Endothelial cell of umbilical vein (primary cell): ENCODE results near the gene RPL22L1. TPM values are rescaled to one million over a fixed set of nuclear protein-coding genes. Genes with fewer than 3 reads are reported as not detected.

ENCODE experiments used
- BruUV-seq: library from RNA; stranded (reverse); fragments of 400-500 nt; replicated peaks from 2 replicates; lab custom pipeline; 2021; lab: Mats Ljungman, UMichigan
- CTCF ChIA-PET: fragments of 300-600, 350-600 bp; sonication (Branson Sonifier 250); formaldehyde crosslinking; loops from one replicate; lab custom pipeline; 2021; ENCODE audit warnings: antibody characterized with exemption, inconsistent platforms; lab: Charles Lee
- POLR2A ChIA-PET: fragments of 300-600, 350-600 bp; sonication (Branson Sonifier 250); formaldehyde crosslinking; loops from one replicate; lab custom pipeline; 2021; ENCODE audit warnings: antibody characterized with exemption, inconsistent platforms; lab: Charles Lee
- DNase-seq: peaks from one replicate; pipeline ENCODE4 v3.0.0-alpha.2; 2011; ENCODE audit warnings: low read depth, low spot score
- FAIRE-seq: peaks from 2 replicates; lab custom pipeline; 2011; peaks lifted over from hg19 to GRCh38; lab: Jason Lieb, UNC
- H2AFZ ChIP-seq: 2 replicates; pipeline ENCODE4 v1.6.0; 2012; ENCODE audit warnings: low read depth, low read length, control low read depth, inconsistent platforms
- H3K27ac ChIP-seq: 2 replicates; pipeline ENCODE4 v1.5.1; 2011; ENCODE audit warnings: low read depth, mild to moderate bottlenecking, control low read depth, low read length, moderate library complexity; ENCODE audit not compliant: insufficient read depth
- H3K27me3 ChIP-seq, 2 experiments: 2 replicates each; pipeline versions ENCODE4 v1.6.0 to v1.6.1; 2011; ENCODE audit warnings: low read length in 2 of 2, mixed read lengths in 1 of 2; ENCODE audit not compliant: control insufficient read depth in 2 of 2, insufficient read depth in 2 of 2
- H3K36me3 ChIP-seq, 2 experiments: 2 replicates in 1 of 2; 3 replicates in 1 of 2; pipeline ENCODE4 v1.5.1; 2011; ENCODE audit warnings: low read length in 2 of 2, mild to moderate bottlenecking in 1 of 2, moderate library complexity in 1 of 2; ENCODE audit not compliant: control insufficient read depth in 2 of 2, insufficient read depth in 2 of 2; ENCODE audit errors: extremely low read depth in 1 of 2
- H3K4me1 ChIP-seq: 3 replicates; pipeline ENCODE4 v1.5.1; 2011; ENCODE audit warnings: mild to moderate bottlenecking, low read length; ENCODE audit not compliant: control insufficient read depth, insufficient read depth; ENCODE audit errors: extremely low read depth
- H3K4me2 ChIP-seq: 2 replicates; pipeline ENCODE4 v1.6.1; 2011; ENCODE audit warnings: low read length, control low read depth, mixed read lengths; ENCODE audit not compliant: insufficient read depth
- H3K4me3 ChIP-seq, 3 experiments: fragments of 200-600 bp in 1 of 3; sonication (generic), shearing (Covaris generic) in 1 of 3; replicated peaks in 1 of 3; 2 replicates each; pipeline ENCODE4 v1.5.1; 2011 to 2016; ENCODE audit warnings: control low read depth in 3 of 3, low read length in 3 of 3, mild to moderate bottlenecking in 2 of 3, inconsistent platforms in 1 of 3, low read depth in 1 of 3, moderate library complexity in 1 of 3; ENCODE audit not compliant: insufficient read depth in 1 of 3
- H3K79me2 ChIP-seq: 2 replicates; pipeline ENCODE4 v1.6.0; 2012; ENCODE audit warnings: low read length, inconsistent platforms; ENCODE audit not compliant: control insufficient read depth, insufficient read depth
- H3K9ac ChIP-seq: replicated peaks from 2 replicates; pipeline ENCODE3; 2011; ENCODE audit warnings: low read length, control low read depth; ENCODE audit not compliant: insufficient read depth; ENCODE audit errors: extremely low read depth
- H3K9me1 ChIP-seq: replicated peaks from 3 replicates; pipeline ENCODE4 v1.6.0; 2011; ENCODE audit warnings: mild to moderate bottlenecking, low read length; ENCODE audit not compliant: control insufficient read depth, insufficient read depth; ENCODE audit errors: extremely low read depth
- H3K9me3 ChIP-seq: replicated peaks from 2 replicates; pipeline ENCODE4 v1.5.1; 2012; ENCODE audit warnings: low read length, inconsistent platforms; ENCODE audit not compliant: control insufficient read depth, insufficient read depth
- H4K20me1 ChIP-seq: replicated peaks from 2 replicates; pipeline ENCODE3; 2011; ENCODE audit warnings: mild to moderate bottlenecking, low read length; ENCODE audit not compliant: control insufficient read depth, insufficient read depth; ENCODE audit errors: extremely low read depth
- CTCF ChIP-seq, 2 donors: IDR thresholded peaks; 1 replicate in 1 of 2; 2 replicates in 1 of 2; pipeline ENCODE4 v1.5.1; 2011; ENCODE audit warnings: low read length in 2 of 2, mild to moderate bottlenecking in 2 of 2, moderate library complexity in 2 of 2, control low read depth in 1 of 2, inconsistent platforms in 1 of 2, low read depth in 1 of 2; ENCODE audit not compliant: insufficient read depth in 1 of 2; ENCODE audit errors: extremely low read depth in 1 of 2
- EZH2 ChIP-seq: IDR thresholded peaks from 2 replicates; pipeline ENCODE4 v1.6.1; 2012; ENCODE audit warnings: borderline replicate concordance, low read depth, mild to moderate bottlenecking, moderate library complexity, low read length, inconsistent platforms; ENCODE audit not compliant: severe bottlenecking
- FOS ChIP-seq: IDR thresholded peaks from 2 replicates; pipeline ENCODE4 v1.6.1; 2011; ENCODE audit warnings: mild to moderate bottlenecking, low read length, moderate library complexity, borderline replicate concordance; ENCODE audit not compliant: insufficient read depth
- JUN ChIP-seq: IDR thresholded peaks from 2 replicates; pipeline ENCODE4 v1.6.1; 2011; ENCODE audit warnings: borderline replicate concordance, low read depth; ENCODE audit not compliant: insufficient read length, insufficient read depth
- MAX ChIP-seq: IDR thresholded peaks from 2 replicates; pipeline ENCODE4 v1.6.1; 2011; ENCODE audit not compliant: insufficient read depth, insufficient read length
- MYC ChIP-seq: IDR thresholded peaks from one replicate; pipeline ENCODE4 v1.6.1; 2011; ENCODE audit warnings: mild to moderate bottlenecking, low read depth, low read length
- POLR2A ChIP-seq: IDR thresholded peaks from 2 replicates; pipeline ENCODE4 v1.6.1; 2012; ENCODE audit warnings: low read depth, mild to moderate bottlenecking, control low read depth, low read length
- POLR2AphosphoS5 ChIP-seq: IDR thresholded peaks from 2 replicates; pipeline ENCODE4 v1.6.1; 2012; ENCODE audit warnings: low read depth, mild to moderate bottlenecking, control low read depth, low read length, moderate library complexity; ENCODE audit not compliant: insufficient read depth
- dilution Hi-C: fragments of 300-500 bp; cut with MboI; formaldehyde crosslinking; loops from one replicate; pipeline ENCODE4 v1.15.0; 2019; ENCODE audit warnings: low sequenced_read_pairs; ENCODE audit not compliant: extremely low pct_ligation_motif_present
- intact Hi-C: fragments of 100-400 bp; cut with micrococcal nuclease; formaldehyde crosslinking; loops from one replicate; pipeline ENCODE4 v1.10.0; 2022
- polyA plus RNA-seq, 4 experiments: library from polyadenylated mRNA; depleted of rRNA in 3 of 4; stranded (reverse) in 3 of 4; unstranded in 1 of 4; fragments of >200 nt; gene quantifications; 2 replicates each; pipeline versions ENCODE4 v1.2.1 to v1.2.3, GENCODE V29; 2011 to 2012; ENCODE audit warnings: missing spikeins in 1 of 4
- total RNA-seq: library from RNA; stranded (reverse); gene quantifications from 2 replicates; pipeline ENCODE4 v1.2.3, GENCODE V29; 2021

RPL22L1 gene
- total and polyA plus RNA-seq, 2 donors (not counting 3 experiments of a cell fraction or from before 2014, with no cell fraction given) = 65.0 to 176 TPM

- H3K4me2 ChIP-seq = no peak overlapping the region
- DNase-seq (no peak), FAIRE-seq (no peak)
- H2AFZ ChIP-seq = no peak overlapping the region
- H3K79me2 ChIP-seq = no peaks in the 10 kb centered on the region
- no peak overlapping the region for H3K9ac ChIP-seq
- no peaks in the 10 kb centered on the region for H4K20me1 ChIP-seq
- TF ChIP-seq FOS = no peak
- no peak for TF ChIP-seq POLR2A
- TF ChIP-seq EZH2 = no peak
- TF ChIP-seq JUN = no peak
- TF ChIP-seq MYC = no peak
- TF ChIP-seq MAX = no peak
- TF ChIP-seq POLR2AphosphoS5 = no peak
- no peak for TF ChIP-seq CTCF (IDR thresholded peaks at IDR 0.05; ENCODE audit: extremely low read depth in 1 of 2, insufficient read depth in 1 of 2, low read depth in 1 of 2, low read length in 2 of 2)
- no peaks in the 10 kb centered on the region for H3K9me3 ChIP-seq
- H3K27ac ChIP-seq = no peak overlapping the region
- H3K36me3 ChIP-seq = no peaks in the 10 kb centered on the region
- no peaks in the 10 kb centered on the region for H3K27me3 ChIP-seq
- no peaks in the 10 kb centered on the region for H3K4me1 ChIP-seq
- ChIA-PET POLR2A (no interaction called here), CTCF (interaction anchor here (1.4 kb wide), 1 partner anchor 9 kb away, joined by 3 read pairs; no protein-coding TSS in a partner anchor)
- H3K4me3 ChIP-seq = no peak overlapping the region
- dilution Hi-C loops (no loop called here), intact Hi-C loops (no loop called here)
- no peaks in the 10 kb centered on the region for H3K9me1 ChIP-seq
- no TSS peak for BruUV-seq
Observed at GRCh38 chr3:170893895-170894294, 23.9 kb upstream of the RPL22L1 start.
